RWPE1 (cell line): Measurements from ENCODE around the gene PTPN14.

Source experiments
- CTCF ChIA-PET: fragments of 350-600 bp; sonication (Branson Sonifier 250); formaldehyde crosslinking; extraction: SDS; loops from one replicate; lab custom pipeline; 2021; lab: Yijun Ruan, JAX
- POLR2A ChIA-PET: fragments of 400-600 bp; formaldehyde crosslinking; extraction: SDS; loops from one replicate; lab custom pipeline; 2020; ENCODE audit warnings: antibody characterized with exemption; ENCODE audit not compliant: low non-redundant PET; lab: Yijun Ruan, JAX
- DNase-seq: peaks from one replicate; pipeline ENCODE4 v3.0.0; 2012; ENCODE audit warnings: low spot score
- H3K27ac ChIP-seq: fragments of 450-650 bp; 2 replicates; pipeline ENCODE4 v1.5.1; 2017
- TF ChIP-seq, protein P1 (sequence below): fragments of 450-650 bp; conservative IDR thresholded peaks from 2 replicates; pipeline ENCODE4 v1.5.1; 2017; ENCODE audit warnings: low read depth, mild to moderate bottlenecking

Gene PTPN14

DNA sequence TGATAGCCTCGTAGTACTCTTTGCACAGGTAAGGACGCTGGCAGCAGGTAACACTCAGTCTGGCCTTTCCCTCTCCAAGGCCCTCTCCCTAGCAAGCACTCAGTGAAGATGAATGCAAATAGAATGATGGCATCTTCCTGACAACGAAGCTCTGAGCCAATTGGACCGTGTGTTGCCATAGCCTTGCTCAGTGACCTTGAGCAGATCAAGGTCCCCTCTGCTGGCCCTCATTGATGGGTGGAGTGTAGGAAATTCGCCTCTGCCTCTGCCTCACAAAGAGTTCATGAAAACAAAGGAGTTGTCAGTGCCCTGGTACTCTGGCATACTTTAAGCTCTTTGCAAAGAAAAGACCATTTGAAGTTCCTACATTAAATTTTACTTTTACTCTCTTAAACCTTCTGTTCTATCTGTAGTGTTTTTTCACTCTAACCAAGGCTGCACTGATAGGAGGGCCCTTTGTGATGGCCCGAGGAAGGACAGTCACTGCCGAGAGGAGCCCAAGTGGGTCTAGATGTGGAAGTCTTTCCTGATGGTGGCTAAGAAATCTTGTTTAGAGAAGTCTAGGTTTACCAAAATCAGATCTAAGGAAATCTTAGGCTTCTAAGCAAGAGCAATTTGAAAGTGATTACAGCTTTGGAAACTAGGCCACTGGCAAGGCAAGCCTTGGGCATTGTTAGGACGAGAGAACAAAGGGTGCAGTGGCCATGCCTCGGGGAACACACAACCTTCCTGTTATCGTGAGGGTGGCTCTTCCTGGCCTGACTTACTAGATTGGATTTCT lies 232.3 kb downstream of the PTPN14 start:
- DNase-seq: no peak
- ChIA-PET CTCF (interaction anchor here (0.6 to 3.4 kb wide), 3 partner anchors 9 to 1272 kb away, joined by 3 to 13 read pairs (median 5); no protein-coding TSS in a partner anchor), POLR2A (no interaction called here)
- TF ChIP-seq, protein P1, sequence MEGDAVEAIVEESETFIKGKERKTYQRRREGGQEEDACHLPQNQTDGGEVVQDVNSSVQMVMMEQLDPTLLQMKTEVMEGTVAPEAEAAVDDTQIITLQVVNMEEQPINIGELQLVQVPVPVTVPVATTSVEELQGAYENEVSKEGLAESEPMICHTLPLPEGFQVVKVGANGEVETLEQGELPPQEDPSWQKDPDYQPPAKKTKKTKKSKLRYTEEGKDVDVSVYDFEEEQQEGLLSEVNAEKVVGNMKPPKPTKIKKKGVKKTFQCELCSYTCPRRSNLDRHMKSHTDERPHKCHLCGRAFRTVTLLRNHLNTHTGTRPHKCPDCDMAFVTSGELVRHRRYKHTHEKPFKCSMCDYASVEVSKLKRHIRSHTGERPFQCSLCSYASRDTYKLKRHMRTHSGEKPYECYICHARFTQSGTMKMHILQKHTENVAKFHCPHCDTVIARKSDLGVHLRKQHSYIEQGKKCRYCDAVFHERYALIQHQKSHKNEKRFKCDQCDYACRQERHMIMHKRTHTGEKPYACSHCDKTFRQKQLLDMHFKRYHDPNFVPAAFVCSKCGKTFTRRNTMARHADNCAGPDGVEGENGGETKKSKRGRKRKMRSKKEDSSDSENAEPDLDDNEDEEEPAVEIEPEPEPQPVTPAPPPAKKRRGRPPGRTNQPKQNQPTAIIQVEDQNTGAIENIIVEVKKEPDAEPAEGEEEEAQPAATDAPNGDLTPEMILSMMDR: no peak
- no peak overlapping the region for H3K27ac ChIP-seq

DNA sequence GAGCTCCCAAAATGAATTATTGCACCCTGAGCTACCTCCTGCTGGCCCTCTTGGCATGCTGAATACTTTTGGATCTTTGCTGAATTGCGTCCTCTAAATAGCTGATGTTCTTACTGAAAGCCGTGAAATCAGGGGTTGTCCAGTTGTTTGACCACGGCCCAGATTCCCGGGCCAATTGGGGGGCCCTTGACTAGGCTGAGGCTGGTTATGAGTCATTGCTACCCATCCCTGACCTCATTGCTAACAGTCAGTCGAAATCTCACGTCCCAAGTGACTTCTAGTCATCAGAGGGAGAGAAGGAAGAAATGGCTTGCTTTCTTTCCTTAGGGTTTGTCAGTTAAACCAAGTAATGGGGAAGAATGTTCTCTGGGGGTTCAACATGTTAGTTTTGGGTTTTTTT lies 233.0 kb downstream of the PTPN14 start:
- TF ChIP-seq, protein P1: no peak
- DNase-seq: no peak
- H3K27ac ChIP-seq: no peak overlapping the region
- ChIA-PET CTCF (interaction anchor here (3.4 kb wide), 1 partner anchor 10 kb away, joined by 13 read pairs; no protein-coding TSS in a partner anchor), POLR2A (no interaction called here)

DNA sequence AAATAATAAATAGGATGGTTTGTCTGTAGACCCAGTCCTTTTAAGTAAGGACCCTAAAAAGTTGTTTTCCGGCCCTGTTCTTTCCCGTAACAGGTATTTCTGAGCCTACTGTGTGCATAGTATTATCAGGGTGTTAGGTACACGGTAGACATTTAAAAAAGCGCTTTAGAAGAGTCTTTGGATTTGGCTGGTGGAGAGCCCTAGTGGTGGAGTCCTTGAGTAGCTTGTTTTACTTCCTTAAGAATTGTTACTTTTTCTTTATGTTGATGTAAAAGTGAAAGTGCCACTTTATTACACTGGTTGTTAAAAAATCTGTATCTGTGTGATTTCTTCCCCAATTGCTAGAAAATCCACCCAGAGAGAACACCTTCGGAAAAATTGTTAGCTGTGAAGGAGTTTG lies 233.7 kb downstream of the PTPN14 start:
- CTCF ChIA-PET: interaction anchor here (3.4 kb wide), 1 partner anchor 11 kb away, joined by 13 read pairs; no protein-coding TSS in a partner anchor
- no peak for DNase-seq
- TF ChIP-seq, protein P1: no peak
- POLR2A ChIA-PET: no interaction called here
- H3K27ac ChIP-seq: no peak overlapping the region

DNA sequence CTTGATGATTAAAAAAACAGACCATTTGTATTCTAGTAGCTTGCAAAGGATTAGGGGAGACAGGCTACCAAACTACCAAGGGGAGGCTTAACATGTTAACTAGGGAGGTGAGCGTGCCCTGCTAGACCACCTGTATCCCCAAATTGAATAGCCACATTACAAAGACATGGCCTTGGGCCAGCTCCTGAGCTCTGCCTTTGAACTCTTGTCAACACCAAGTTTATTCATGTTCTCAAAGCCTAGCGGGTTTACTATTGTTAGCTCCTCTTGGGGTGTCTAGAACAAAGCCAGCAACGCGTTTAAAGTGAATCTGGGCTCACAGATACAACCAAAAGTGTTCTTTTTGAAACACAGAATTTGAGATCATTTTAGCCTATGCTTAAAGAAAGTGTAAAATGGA lies 234.1 kb downstream of the PTPN14 start:
- CTCF ChIA-PET: interaction anchor here (1.0 to 3.4 kb wide), 3 partner anchors 11 to 103 kb away, joined by 4 to 13 read pairs (median 5); no protein-coding TSS in a partner anchor
- no peak overlapping the region for H3K27ac ChIP-seq
- TF ChIP-seq, protein P1: no peak
- POLR2A ChIA-PET: no interaction called here
- no peak for DNase-seq

DNA sequence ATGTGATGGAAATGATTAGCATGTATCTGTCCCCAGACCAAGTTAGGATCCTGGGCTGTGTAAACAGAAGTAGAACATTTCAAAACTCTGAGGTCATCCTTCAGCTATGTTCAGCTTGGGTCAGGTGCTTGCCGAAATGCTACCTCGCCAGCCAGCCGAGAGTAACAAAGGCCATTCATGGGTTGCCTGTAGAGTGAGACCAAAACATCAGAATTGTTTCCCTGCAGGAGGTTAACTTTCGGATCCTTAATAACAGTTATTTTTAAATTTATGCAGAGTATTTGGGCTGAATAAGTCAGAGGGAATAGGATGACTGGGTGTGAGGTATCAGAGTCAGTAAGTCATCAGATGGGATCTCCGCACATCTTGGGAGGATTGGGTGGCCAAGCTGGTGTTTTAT lies 234.8 kb downstream of the PTPN14 start:
- ChIA-PET POLR2A (no interaction called here), CTCF (interaction anchor here (0.6 to 3.4 kb wide), 4 partner anchors 12 to 327 kb away, joined by 4 to 13 read pairs (median 4); no protein-coding TSS in a partner anchor)
- no peak overlapping the region for H3K27ac ChIP-seq
- TF ChIP-seq, protein P1: no peak
- DNase-seq: no peak

DNA sequence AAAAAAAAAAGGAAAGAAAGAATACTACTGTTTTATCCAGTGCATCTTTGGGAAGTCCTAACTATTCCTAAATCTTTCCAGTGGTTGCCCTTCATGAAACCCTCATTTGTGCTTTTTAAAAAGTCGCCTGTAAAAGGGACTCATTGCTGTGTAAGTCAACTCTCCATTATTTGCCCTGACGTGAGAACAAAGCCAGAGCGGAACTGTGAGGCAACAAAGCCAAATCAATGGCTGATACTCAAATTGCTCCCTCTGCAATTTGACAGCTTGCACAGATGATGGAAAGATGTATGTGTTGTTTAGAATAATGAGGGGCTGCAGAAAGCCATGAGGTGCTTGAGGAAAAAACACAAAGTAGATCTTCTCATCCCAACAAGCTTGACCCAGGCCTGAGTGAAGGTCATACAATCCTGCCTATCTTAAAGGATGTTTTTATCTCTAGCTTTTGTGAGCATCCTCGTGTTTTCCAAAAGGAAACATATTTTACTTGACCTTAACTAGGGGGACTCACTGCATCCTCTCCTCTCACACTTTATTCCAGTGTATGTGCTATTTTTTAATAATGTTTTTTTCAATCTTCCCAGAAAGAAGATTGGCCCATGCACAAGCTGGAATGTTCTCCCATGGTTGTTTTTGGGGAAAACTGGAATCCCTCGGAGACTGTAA lies 237.1 kb downstream of the PTPN14 start:
- H3K27ac ChIP-seq: no peak overlapping the region
- POLR2A ChIA-PET: no interaction called here
- CTCF ChIA-PET: interaction anchor here (0.6 to 1.5 kb wide), 3 partner anchors 15 to 547 kb away, joined by 3 to 5 read pairs (median 4); no protein-coding TSS in a partner anchor
- TF ChIP-seq, protein P1: no peak
- no peak for DNase-seq
